ENCODE results near the gene MYOZ3.

MYOZ3 gene

GRCh38 chr5:150706776-150707390 is 45.8 kb downstream of the MYOZ3 start:
- no peak for DNase-seq

DNA sequence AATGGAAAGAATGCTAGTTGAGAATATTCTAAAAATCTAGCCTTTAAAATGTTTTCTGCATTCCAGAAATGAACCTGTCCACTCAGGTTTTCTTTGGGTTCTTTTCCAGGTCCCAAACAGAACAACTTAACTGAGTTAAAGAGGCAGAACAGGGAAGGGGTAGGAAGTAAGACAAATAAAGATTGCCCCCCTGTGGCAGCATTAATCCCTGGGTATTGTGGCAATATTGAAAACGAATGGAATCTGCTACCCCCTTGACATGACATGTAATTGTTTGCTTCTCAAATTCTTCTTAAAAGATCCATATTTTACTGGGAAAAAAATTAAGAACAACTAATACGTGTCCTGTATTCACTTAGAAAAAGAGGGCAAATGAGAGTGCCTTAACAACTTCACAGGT is 49.1 kb downstream of the MYOZ3 start:
- no peak for DNase-seq

DNA sequence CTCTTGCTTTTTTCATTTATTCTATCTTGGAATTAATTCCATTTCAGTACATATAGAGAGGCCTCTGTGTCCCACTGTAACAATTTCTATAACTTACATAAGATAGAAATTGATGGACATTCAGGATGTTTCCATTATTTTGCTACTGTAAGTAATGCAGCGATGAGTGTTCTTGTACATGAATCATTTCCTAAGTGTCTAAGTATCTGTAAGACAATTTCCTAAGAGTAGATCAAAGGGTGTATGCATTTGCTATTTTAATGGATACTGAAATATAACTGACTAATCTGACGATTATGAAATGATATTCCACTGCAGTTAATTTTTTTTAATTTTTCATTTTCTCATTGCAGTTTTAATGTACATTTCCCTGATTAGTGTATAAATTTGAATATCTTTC is 62.8 kb downstream of the MYOZ3 start:
- DNase-seq = no peak
